ENCODE data around the gene KLHDC1.
"Not testable (repeated sequence)": the region's sequence is repeated elsewhere in the genome, so short reads cannot be mapped to it uniquely, and the experiment has no call there.

The KLHDC1 gene, protein sequence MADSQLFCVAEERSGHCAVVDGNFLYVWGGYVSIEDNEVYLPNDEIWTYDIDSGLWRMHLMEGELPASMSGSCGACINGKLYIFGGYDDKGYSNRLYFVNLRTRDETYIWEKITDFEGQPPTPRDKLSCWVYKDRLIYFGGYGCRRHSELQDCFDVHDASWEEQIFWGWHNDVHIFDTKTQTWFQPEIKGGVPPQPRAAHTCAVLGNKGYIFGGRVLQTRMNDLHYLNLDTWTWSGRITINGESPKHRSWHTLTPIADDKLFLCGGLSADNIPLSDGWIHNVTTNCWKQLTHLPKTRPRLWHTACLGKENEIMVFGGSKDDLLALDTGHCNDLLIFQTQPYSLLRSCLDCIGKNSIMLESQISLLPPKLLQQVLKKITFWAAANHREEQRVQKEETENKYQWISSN

GRCh38 chr14:49692811-49693734, at the start of gene KLHDC1:
Gene KLHDC1 (plus strand): TSS chr14:49693120. CDS start chr14:49693195, 75 bp downstream.
- H2AFZ ChIP-seq (ENCODE audit: low read depth) = no peak within 1 kb of the TSS
- no peak within 1 kb of the TSS for H3K4me3 ChIP-seq (IDR thresholded peaks at IDR 0.05; ENCODE audit: insufficient read depth, low read depth, low read length)
- no peaks in the 10 kb centered on the region for H3K36me3 ChIP-seq (ENCODE audit: insufficient read depth)
- H3K27me3 ChIP-seq (ENCODE audit: insufficient read depth, low read depth) = no peaks in the 10 kb centered on the region
- no peak within 1 kb of the TSS for H3K4me2 ChIP-seq
- H3K27ac ChIP-seq = no peak within 1 kb of the TSS
- H3K79me2 ChIP-seq (ENCODE audit: insufficient read depth, low read depth) = no peaks in the 10 kb centered on the region
- TF ChIP-seq CTCF (conservative IDR thresholded peaks at IDR 0.05; ENCODE audit: low read depth, low read length) = no peak
- no peak within 1 kb of the TSS for H3K9ac ChIP-seq
- no peaks in the 10 kb centered on the region for H3K4me1 ChIP-seq (ENCODE audit: low read depth, poor library complexity, severe bottlenecking)
- no peaks in the 10 kb centered on the region for H4K20me1 ChIP-seq (ENCODE audit: insufficient read depth)

DNA sequence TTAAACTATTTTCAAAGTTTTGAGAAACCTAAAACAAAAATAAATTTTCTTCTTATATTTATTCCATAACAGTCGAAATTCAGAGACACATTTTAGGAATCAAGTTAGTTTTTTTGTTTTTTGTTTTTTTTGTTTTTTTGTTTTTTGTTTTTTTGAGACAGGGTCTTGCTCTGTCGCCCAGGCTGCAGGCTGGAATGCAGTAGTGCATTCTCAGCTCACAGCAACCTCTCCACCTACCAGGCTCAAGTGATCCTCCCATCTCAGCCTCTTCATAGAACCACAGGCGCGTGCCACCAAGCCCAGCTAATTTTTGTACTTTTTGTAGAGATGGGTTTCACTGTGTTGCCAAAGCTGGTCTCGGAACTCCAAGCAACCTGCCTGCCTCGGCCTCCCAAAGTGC, 39.4 kb upstream of the KLHDC1 start:
- Histone ChIP-seq H3K36me3 (ENCODE audit: insufficient read depth) (no peaks in the 10 kb centered on the region), H3K4me1 (ENCODE audit: low read depth, poor library complexity, severe bottlenecking) (no peaks in the 10 kb centered on the region), H3K4me3 (IDR thresholded peaks at IDR 0.05; ENCODE audit: insufficient read depth, low read depth, low read length) (no peak overlapping the region), H3K4me2 (no peak overlapping the region), H3K79me2 (ENCODE audit: insufficient read depth, low read depth) (no peaks in the 10 kb centered on the region), H3K27ac (no peak overlapping the region), H3K27me3 (ENCODE audit: insufficient read depth, low read depth) (no peaks in the 10 kb centered on the region), H2AFZ (ENCODE audit: low read depth) (no peak overlapping the region), H3K9ac (no peak overlapping the region), H4K20me1 (ENCODE audit: insufficient read depth) (no peaks in the 10 kb centered on the region)
- no peak for TF ChIP-seq CTCF (conservative IDR thresholded peaks at IDR 0.05; ENCODE audit: low read depth, low read length)

DNA sequence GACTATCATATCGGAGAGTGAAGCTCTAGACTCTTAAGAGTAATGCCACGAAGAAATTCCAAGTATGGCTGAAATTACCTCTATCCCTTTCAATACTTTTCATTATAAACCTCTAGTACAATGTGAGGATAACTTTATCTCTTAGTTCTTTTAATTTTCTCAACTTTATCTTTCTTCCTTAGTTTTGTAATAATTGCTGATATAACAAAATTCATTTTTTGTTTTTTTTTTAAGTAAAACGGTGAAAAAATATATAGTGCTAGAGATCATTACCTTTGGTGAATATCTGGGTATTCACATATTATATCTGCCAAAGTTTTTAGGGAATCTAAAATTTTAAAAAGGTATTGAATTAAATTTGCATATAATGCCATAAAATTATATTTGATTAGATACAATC, 38.4 kb upstream of the KLHDC1 start:
- Histone ChIP-seq H2AFZ (ENCODE audit: low read depth) (no peak overlapping the region), H3K36me3 (ENCODE audit: insufficient read depth) (no peaks in the 10 kb centered on the region), H3K79me2 (ENCODE audit: insufficient read depth, low read depth) (no peaks in the 10 kb centered on the region), H4K20me1 (ENCODE audit: insufficient read depth) (no peaks in the 10 kb centered on the region), H3K4me3 (IDR thresholded peaks at IDR 0.05; ENCODE audit: insufficient read depth, low read depth, low read length) (no peak overlapping the region), H3K4me2 (no peak overlapping the region), H3K27me3 (ENCODE audit: insufficient read depth, low read depth) (no peaks in the 10 kb centered on the region), H3K27ac (no peak overlapping the region), H3K4me1 (ENCODE audit: low read depth, poor library complexity, severe bottlenecking) (no peaks in the 10 kb centered on the region), H3K9ac (no peak overlapping the region)
- TF ChIP-seq CTCF (conservative IDR thresholded peaks at IDR 0.05; ENCODE audit: low read depth, low read length) = no peak

DNA sequence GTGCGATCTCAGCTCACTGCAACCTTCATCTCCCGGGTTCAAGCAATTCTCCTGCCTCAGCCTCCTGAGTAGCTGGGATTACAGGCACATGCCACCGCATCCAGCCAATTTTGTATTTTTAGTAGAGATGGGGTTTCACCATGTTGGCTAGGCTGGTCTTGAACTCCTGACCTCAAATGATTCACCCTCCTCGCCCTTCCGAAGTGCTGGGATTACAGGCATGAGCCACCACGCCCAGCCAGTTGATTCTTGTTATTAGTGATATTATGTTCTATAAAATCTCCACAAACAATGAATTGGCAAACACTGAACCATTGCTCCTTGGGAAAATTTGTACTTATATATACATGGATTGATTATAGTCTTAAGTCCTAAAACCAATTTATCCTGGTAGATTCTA, 35.4 kb upstream of the KLHDC1 start:
- H3K9ac ChIP-seq; H3K36me3 ChIP-seq (ENCODE audit: insufficient read depth); H3K4me1 ChIP-seq (ENCODE audit: low read depth, poor library complexity, severe bottlenecking); H3K4me2 ChIP-seq; H3K4me3 ChIP-seq (IDR thresholded peaks at IDR 0.05; ENCODE audit: insufficient read depth, low read depth, low read length); H2AFZ ChIP-seq (ENCODE audit: low read depth); H3K27ac ChIP-seq; H3K27me3 ChIP-seq (ENCODE audit: insufficient read depth, low read depth); H4K20me1 ChIP-seq (ENCODE audit: insufficient read depth); H3K79me2 ChIP-seq (ENCODE audit: insufficient read depth, low read depth): not testable (repeated sequence)

Measured in KMS-11 (cell line).